Ovary (tissue), 3 donors: ENCODE data around the gene SDF2.

ENCODE experiments used
- CTCF ChIP-seq, 3 donors: fragments of 450-650 bp in 2 of 3; fragments of 200-600 bp in 1 of 3; IDR thresholded peaks; one replicate each; pipeline versions ENCODE4 v1.5.1 to v1.8.0; 2016 to 2022; ENCODE audit warnings: antibody characterized with exemption in 3 of 3, mild to moderate bottlenecking in 1 of 3
- EP300 ChIP-seq: sonication (generic); formaldehyde crosslinking; IDR thresholded peaks from one replicate; pipeline ENCODE4 v1.6.1; 2017; ENCODE audit warnings: antibody characterized with exemption
- donor health status: DM: no; HTN: no; CAD: no.

DNA sequence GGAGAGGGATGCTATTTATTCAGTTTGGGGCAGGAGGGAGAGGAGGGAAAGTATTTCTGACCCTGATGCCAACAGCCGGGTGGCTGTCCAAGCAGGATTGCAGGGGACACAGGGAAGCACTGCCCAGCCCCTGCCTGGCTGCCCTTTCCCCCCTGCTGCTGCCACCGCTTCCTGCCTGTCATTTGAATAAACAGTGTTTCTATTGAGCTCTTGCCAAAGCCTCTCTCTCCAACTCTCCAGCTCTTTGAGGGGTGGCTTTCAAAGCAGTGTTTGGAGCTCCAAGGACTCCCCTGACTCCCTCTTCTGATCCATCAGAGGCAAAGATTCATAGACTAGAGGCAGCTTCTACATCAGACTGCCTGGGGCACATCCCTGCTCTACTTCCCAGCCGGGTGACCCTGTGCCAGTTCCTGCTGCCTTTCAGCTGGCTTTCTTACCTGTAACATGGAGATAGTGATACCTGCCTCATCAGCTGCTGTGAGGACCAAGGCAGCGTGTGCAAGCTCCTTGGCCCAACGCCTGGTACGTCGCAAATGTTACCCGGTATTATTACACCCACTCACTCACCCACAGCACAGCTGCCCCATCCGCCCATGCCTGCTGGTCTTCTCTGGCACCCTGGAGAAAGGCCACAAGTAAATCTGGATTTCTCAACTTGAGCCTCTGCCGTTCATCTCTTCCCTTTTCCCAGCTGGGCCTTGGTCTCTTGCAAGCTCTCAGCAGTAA lies 40.5 kb upstream of the SDF2 start:
- TF ChIP-seq CTCF (IDR thresholded peaks at IDR 0.05) (no peak), EP300 (no peak)
